HCT116 (cell line): Measurements from ENCODE around the gene PPP1R12B. TPM values are rescaled to one million over a fixed set of nuclear protein-coding genes. Genes with fewer than 3 reads are reported as not detected.
"Not testable (repeated sequence)": the region's sequence is repeated elsewhere in the genome, so short reads cannot be mapped to it uniquely, and the experiment has no call there.

Source experiments
- ATAC-seq: fragments of 200-7000 bp; cut with Tn5 transposase; 2 replicates; pipeline ENCODE4 v1.9.1; 2020; ENCODE audit warnings: mild to moderate bottlenecking, moderate library complexity
- BruUV-seq: library from RNA; stranded (reverse); fragments of 400-500 nt; replicated peaks from 2 replicates; lab custom pipeline; 2021; lab: Mats Ljungman, UMichigan
- CTCF ChIA-PET: fragments of 300-600 bp; sonication (Branson Sonifier 250); formaldehyde crosslinking; loops from one replicate; lab custom pipeline; 2021; ENCODE audit warnings: antibody characterized with exemption; lab: Charles Lee
- POLR2A ChIA-PET: fragments of 300-600, 350-600 bp; sonication (Branson Sonifier 250); formaldehyde crosslinking; loops from one replicate; lab custom pipeline; 2021; ENCODE audit warnings: antibody characterized with exemption; lab: Charles Lee
- RAD21 ChIA-PET, 2 experiments: fragments of 300-600 bp; sonication (Branson Sonifier 250); formaldehyde crosslinking; loops; one replicate each; lab custom pipeline; 2023; ENCODE audit warnings: low total read pairs in 2 of 2; ENCODE audit not compliant: uncharacterized antibody in 2 of 2, unreplicated experiment in 2 of 2, low non-redundant PET in 1 of 2; lab: Charles Lee
- DNase-seq: peaks from one replicate; pipeline ENCODE4 v3.0.0-alpha.2; 2010; ENCODE audit warnings: low read depth, low spot score
- H2AFZ ChIP-seq: fragments of 200-600 bp; shearing (Covaris generic), sonication (generic); 2 replicates; pipeline ENCODE4 v1.6.1; 2017; ENCODE audit warnings: low read depth, mixed run types, mixed read lengths, antibody characterized with exemption, low read length; ENCODE audit not compliant: poor library complexity, severe bottlenecking
- H3K27ac ChIP-seq: 2 replicates; pipeline ENCODE4 v1.5.1; 2012; ENCODE audit warnings: low read depth, low read length
- H3K27me3 ChIP-seq: fragments of 200-600 bp; sonication (generic); 2 replicates; pipeline ENCODE4 v1.6.1; 2016; ENCODE audit warnings: mixed run types, low read length, mixed read lengths; ENCODE audit not compliant: insufficient read depth
- H3K36me3 ChIP-seq, 2 experiments: fragments of 200-500 bp in 1 of 2; fragments of 200-600 bp in 1 of 2; sonication (Bioruptor generic) in 1 of 2; sonication (generic) in 1 of 2; 2 replicates each; pipeline versions ENCODE4 v1.5.1 to v1.6.1; 2014 to 2016; ENCODE audit warnings: low read length in 2 of 2, inconsistent platforms in 1 of 2, mixed read lengths in 1 of 2, mixed run types in 1 of 2; ENCODE audit not compliant: insufficient read depth in 2 of 2, control insufficient read depth in 1 of 2
- H3K4me1 ChIP-seq, 2 experiments: fragments of 200-600 bp in 1 of 2; sonication (generic) in 1 of 2; 2 replicates each; pipeline versions ENCODE4 v1.5.1 to v1.6.1; 2012 to 2017; ENCODE audit warnings: low read length in 2 of 2, inconsistent platforms in 1 of 2, mild to moderate bottlenecking in 1 of 2, mixed read lengths in 1 of 2, mixed run types in 1 of 2, moderate library complexity in 1 of 2; ENCODE audit not compliant: insufficient read depth in 2 of 2, control insufficient read depth in 1 of 2
- H3K4me2 ChIP-seq: fragments of 200-600 bp; sonication (generic); 2 replicates; pipeline ENCODE4 v1.6.1; 2017; ENCODE audit warnings: mixed run types, low read length, mixed read lengths
- H3K4me3 ChIP-seq, 2 experiments: fragments of 200-600 bp in 1 of 2; sonication (generic) in 1 of 2; replicated peaks in 1 of 2; 2 replicates each; pipeline ENCODE4 v1.5.1; 2011 to 2016; ENCODE audit warnings: low read length in 2 of 2, control low read depth in 1 of 2, low read depth in 1 of 2, mild to moderate bottlenecking in 1 of 2, mixed read lengths in 1 of 2, mixed run types in 1 of 2
- H3K79me2 ChIP-seq: fragments of 200-600 bp; sonication (generic); 2 replicates; pipeline ENCODE4 v1.6.1; 2017; ENCODE audit warnings: mild to moderate bottlenecking, mixed run types, low read length, moderate library complexity, mixed read lengths; ENCODE audit not compliant: insufficient read depth
- H3K9ac ChIP-seq: fragments of 200-600 bp; sonication (generic); 2 replicates; pipeline ENCODE4 v1.6.1; 2016; ENCODE audit warnings: low read length, mixed read lengths
- H3K9me2 ChIP-seq: fragments of 200-600 bp; sonication (generic), shearing (Covaris generic); 2 replicates; pipeline ENCODE4 v1.6.1; 2017; ENCODE audit warnings: mixed run types, mild to moderate bottlenecking, moderate library complexity; ENCODE audit not compliant: insufficient read depth
- H3K9me3 ChIP-seq, 2 experiments: fragments of 200-500 bp in 1 of 2; fragments of 200-600 bp in 1 of 2; sonication (Bioruptor generic) in 1 of 2; sonication (generic) in 1 of 2; 2 replicates each; pipeline ENCODE4 v1.6.1; 2014 to 2017; ENCODE audit warnings: low read length in 2 of 2, mixed read lengths in 2 of 2, inconsistent platforms in 1 of 2, low read depth in 1 of 2, mild to moderate bottlenecking in 1 of 2, mixed run types in 1 of 2, moderate library complexity in 1 of 2; ENCODE audit not compliant: control insufficient read depth in 1 of 2, insufficient read depth in 1 of 2
- H4K20me1 ChIP-seq: fragments of 200-600 bp; sonication (generic), shearing (Covaris generic); 2 replicates; pipeline ENCODE4 v1.6.1; 2017; ENCODE audit warnings: mixed run types, mild to moderate bottlenecking, moderate library complexity; ENCODE audit not compliant: insufficient read depth
- CEBPB ChIP-seq: IDR thresholded peaks from 2 replicates; pipeline ENCODE4 v1.6.1; 2012; ENCODE audit warnings: low read depth
- EGR1 ChIP-seq: IDR thresholded peaks from 2 replicates; pipeline ENCODE4 v1.6.1; 2012; ENCODE audit warnings: low read depth
- ELF1 ChIP-seq: IDR thresholded peaks from 2 replicates; pipeline ENCODE4 v1.6.1; 2012; ENCODE audit warnings: low read depth, borderline replicate concordance
- EZH2 ChIP-seq: fragments of 200-600 bp; sonication (generic); IDR thresholded peaks from 2 replicates; pipeline ENCODE4 v1.6.1; 2017; ENCODE audit warnings: antibody characterized with exemption, mixed run types
- FOSL1 ChIP-seq: IDR thresholded peaks from 2 replicates; pipeline ENCODE4 v1.6.1; 2012; ENCODE audit warnings: low read depth
- JUND ChIP-seq: IDR thresholded peaks from 2 replicates; pipeline ENCODE4 v1.6.1; 2012
- MAX ChIP-seq: IDR thresholded peaks from 2 replicates; pipeline ENCODE4 v1.6.1; 2012
- POLR2A ChIP-seq: IDR thresholded peaks from 2 replicates; pipeline ENCODE4 v1.7.0; 2011; ENCODE audit warnings: borderline replicate concordance; ENCODE audit not compliant: insufficient read depth, insufficient read length; ENCODE audit errors: extremely low read depth
- RAD21 ChIP-seq: IDR thresholded peaks from 2 replicates; pipeline ENCODE4 v1.6.1; 2012; ENCODE audit warnings: low read depth, mild to moderate bottlenecking
- REST ChIP-seq: IDR thresholded peaks from 2 replicates; pipeline ENCODE4 v1.6.1; 2012; ENCODE audit warnings: low read depth
- SIN3A ChIP-seq: IDR thresholded peaks from 2 replicates; pipeline ENCODE4 v1.6.1; 2012; ENCODE audit warnings: low read depth
- SRF ChIP-seq: IDR thresholded peaks from 2 replicates; pipeline ENCODE4 v1.6.1; 2012; ENCODE audit warnings: low read depth
- YY1 ChIP-seq: IDR thresholded peaks from 2 replicates; pipeline ENCODE4 v1.6.1; 2011; ENCODE audit warnings: low read length, low read depth, moderate library complexity, mild to moderate bottlenecking; ENCODE audit not compliant: insufficient replicate concordance; ENCODE audit errors: extremely low read depth
- ZBTB33 ChIP-seq: IDR thresholded peaks from 2 replicates; pipeline ENCODE4 v1.6.1; 2011; ENCODE audit warnings: mild to moderate bottlenecking, low read length, moderate library complexity; ENCODE audit not compliant: insufficient replicate concordance; ENCODE audit errors: extremely low read depth
- ZFX ChIP-seq: fragments of 450-650 bp; IDR thresholded peaks from 2 replicates; pipeline ENCODE4 v1.6.1; 2017
- ZNF274 ChIP-seq: fragments of 200-500 bp; sonication (Bioruptor generic); IDR thresholded peaks from 2 replicates; pipeline ENCODE4 v1.6.1; 2014; ENCODE audit warnings: mild to moderate bottlenecking, low read depth, low read length, inconsistent platforms
- intact Hi-C: fragments of 100-400 bp; cut with micrococcal nuclease; formaldehyde crosslinking; loops from 2 replicates; pipeline ENCODE4 v1.10.0; 2022
- total RNA-seq: library from RNA; stranded (reverse); gene quantifications from one replicate; pipeline ENCODE4 v1.2.1, GENCODE V29; 2021; ENCODE audit not compliant: unreplicated experiment

The PPP1R12B gene
- total RNA-seq, 1 experiment from 2014 or later, result 14.3 TPM

DNA sequence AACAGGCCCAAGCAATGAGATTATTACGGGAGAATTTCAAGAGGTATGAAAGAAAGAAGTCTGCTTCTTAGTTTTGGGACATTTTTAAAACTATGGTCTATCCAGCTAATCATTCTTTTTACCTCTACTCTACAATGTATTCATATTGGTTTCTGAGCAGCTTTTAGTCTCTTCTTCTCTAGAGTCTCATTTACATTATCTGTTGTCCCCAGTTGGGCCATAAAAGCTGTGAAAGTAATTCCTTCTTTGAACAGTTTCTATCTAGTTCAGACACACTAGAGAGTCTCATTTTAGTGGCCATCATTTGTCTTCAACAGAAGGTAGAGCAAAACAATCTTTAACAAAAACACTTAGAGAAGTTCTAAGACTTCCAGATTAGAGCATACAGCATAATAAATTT lies 204.6 kb downstream of the PPP1R12B start:
- H3K4me3 ChIP-seq, BruUV-seq, H3K79me2 ChIP-seq, H3K27me3 ChIP-seq, H3K9me3 ChIP-seq, H3K27ac ChIP-seq, H3K9me2 ChIP-seq, H4K20me1 ChIP-seq, POLR2A ChIA-PET, H2AFZ ChIP-seq, H3K9ac ChIP-seq, ATAC-seq, RAD21 ChIA-PET, CTCF ChIA-PET, H3K4me1 ChIP-seq, H3K36me3 ChIP-seq, DNase-seq, intact Hi-C loops, H3K4me2 ChIP-seq: not testable (repeated sequence)

GRCh38 chr1:202553560-202554038 lies 205.1 kb downstream of the PPP1R12B start:
- RAD21 ChIA-PET, result no interaction called here

More at GRCh38 chr1:202553560-202554038, 205.1 kb downstream of the PPP1R12B start:
- H3K79me2 ChIP-seq, result no peaks in the 10 kb centered on the region
- H3K4me1 ChIP-seq, result no peaks in the 10 kb centered on the region
- TF ChIP-seq SRF (no peak), POLR2A (no peak), JUND (no peak), EZH2 (no peak), EGR1 (no peak), REST (no peak), MAX (no peak), FOSL1 (no peak), RAD21 (no peak), YY1 (no peak), ZNF274 (no peak), ZBTB33 (no peak), SIN3A (no peak), CEBPB (no peak), ZFX (no peak), ELF1 (no peak)
- ChIA-PET POLR2A (no interaction called here), CTCF (no interaction called here)
- H3K9me3 ChIP-seq, result no peaks in the 10 kb centered on the region
- no peak for ATAC-seq
- no peak for DNase-seq
- H3K4me3 ChIP-seq, result no peak overlapping the region
- H3K9me2 ChIP-seq, result no peaks in the 10 kb centered on the region
- H2AFZ ChIP-seq, result no peak overlapping the region
- no peaks in the 10 kb centered on the region for H3K36me3 ChIP-seq
- no peaks in the 10 kb centered on the region for H4K20me1 ChIP-seq
- H3K9ac ChIP-seq, result no peak overlapping the region
- no TSS peak for BruUV-seq
- H3K27ac ChIP-seq, result no peak overlapping the region
- H3K4me2 ChIP-seq, result no peak overlapping the region
- intact Hi-C loops, result no loop called here
- H3K27me3 ChIP-seq, result no peaks in the 10 kb centered on the region
